Hematopoietic multipotent progenitor cell treated with erythropoietin and hydrocortisone succinate and interleukin-3 and kit ligand, for 4 days (in vitro differentiated cells): ENCODE data around the gene IFT88.

Source experiments
- DNase-seq: peaks from one replicate; pipeline ENCODE4 v3.0.0-alpha.2; 2015

Gene IFT88

DNA sequence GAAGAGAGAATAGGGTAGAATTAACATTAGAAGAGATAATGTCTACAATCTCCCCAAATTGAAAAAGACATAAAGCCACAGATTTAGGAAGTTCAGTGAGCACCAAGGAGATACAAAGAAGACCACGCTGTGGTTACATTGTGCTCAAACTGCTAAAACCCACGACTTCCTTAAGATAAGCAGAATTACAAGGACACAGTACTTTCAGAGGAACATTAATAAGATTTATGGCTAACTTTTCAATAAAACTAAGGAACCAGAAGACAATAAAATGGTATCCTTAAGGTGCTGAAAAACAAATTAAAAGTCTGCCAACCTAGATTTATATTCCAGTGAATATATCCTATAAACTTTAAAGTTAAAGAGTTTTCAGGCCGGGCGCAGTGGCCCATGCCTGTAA lies 129.1 kb downstream of the IFT88 start:
- peak; percentile 77 for DNase-seq

DNA sequence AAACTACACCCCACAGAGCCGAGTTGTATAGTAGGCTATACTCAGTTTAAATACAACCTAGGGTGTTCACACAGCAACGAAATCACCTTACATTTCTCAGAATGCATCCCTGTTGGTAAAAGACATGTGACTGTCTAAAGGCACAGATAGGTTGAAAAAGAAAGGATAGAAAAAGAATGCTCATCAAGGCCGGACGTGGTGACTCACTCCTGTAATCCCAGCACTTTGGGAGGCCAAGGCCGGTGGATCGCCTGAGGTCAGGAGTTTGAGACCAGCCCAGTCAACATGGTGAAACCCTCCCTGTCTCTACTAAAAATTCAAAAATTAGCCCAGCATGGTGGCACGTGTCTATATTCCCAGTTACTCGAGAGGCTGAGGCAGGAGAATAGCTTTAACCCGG lies 132.8 kb downstream of the IFT88 start:
- no peak for DNase-seq

DNA sequence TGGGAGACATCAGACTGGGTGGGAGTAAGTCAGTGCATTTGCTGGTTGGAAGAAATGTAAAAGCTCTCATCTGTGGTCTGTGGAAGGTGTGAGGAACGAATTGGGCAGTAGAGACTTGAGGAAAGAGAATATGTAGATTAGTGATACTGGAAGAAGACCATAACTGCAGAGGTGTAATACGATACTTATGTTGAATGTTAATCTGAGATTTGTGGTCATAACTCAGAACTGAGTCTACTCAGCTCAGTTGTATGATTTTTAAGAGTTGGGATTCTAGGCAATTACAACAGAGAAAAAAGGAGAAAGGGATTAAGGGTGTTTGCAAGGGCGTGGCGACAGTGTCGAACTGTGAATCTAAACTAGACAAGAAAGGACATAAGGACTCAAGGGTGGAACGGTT lies 133.3 kb downstream of the IFT88 start:
- DNase-seq, result no peak

DNA sequence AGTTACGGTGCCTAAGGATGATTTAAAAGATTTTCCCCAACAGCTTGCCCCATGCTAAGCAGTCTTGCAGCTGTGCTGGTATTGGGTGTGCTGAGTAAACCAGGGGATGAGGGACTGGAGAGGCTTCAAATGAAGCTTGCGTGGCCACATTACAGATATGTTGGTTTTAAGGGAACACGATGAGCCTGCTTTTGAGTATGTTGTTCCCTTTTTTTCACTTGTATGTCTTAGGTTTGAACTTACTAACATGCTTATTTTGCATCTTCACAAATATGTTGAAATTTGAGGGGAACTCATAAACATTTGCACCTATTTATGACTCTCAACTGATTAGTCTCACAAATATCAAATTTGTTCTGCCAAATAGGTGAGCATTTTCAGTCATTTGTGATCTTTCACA lies 134.5 kb downstream of the IFT88 start:
- DNase-seq, result no peak

DNA sequence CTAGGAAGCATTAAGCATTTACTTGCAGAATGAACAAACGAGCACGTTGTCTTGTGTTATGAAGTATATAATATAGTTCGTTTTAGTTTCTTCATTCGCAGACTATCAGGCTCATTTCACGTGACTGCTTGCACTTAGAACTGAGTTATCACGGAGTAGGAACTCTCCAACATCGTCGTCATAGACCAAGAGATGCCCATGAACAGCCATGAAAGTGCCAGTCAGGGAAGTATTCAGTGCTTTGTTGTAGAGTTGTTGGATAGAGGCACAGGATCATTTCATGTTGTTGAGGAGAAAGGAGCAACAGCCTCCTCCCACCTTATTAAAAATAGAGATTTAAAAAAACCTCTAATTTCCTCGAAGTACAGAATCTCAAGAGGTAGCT lies 135.6 kb downstream of the IFT88 start:
- peak; percentile 51 for DNase-seq

DNA sequence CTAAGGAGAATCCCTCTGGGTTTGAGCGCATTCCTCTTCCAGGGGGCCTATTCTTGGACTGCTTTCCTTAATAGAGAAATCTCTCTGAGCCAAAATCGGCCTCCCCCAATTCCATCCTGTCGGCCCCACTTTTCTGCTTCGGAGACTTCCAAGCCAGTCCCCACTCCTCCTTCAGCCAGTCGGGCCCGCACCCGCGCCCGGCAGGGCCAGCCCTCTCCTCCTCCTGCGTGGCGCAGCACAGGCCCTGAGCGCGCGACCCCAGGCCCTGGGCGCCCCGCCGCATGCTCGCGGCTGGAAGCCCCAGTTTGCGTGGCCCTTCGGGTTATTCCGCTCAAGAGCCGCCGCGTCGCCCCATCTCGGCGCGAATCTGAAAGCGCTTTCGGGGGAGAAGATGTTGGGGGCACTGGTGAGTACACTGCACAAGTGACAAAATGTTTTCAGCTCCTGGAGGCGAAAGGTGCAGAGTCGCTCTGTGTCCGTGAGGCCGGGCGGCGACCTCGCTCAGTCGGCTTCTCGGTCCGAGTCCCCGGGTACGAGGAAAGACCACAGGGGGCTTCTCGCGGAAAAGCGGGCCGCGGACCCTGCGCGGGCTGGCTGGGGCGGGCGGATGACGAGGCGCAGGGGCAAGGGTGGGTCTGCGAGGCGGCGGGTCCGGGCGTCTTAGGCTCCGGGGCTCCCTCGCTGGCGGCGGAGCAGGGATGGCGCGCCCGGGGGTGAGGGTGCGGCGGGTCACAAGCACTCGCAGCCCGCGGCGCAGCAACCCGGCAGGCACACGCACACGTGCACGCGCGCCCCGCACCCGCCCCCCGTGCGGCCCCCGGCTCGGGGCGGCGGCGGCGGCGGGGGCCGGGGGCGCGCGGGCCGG lies 136.2 kb downstream of the IFT88 start, which contains the start of gene IL17D:
Gene IL17D (plus strand): TSS at position 785 of the 865 bp plus-strand sequence. CDS start 303 bp downstream, outside the sequence.
- peak; percentile 65 for DNase-seq

DNA sequence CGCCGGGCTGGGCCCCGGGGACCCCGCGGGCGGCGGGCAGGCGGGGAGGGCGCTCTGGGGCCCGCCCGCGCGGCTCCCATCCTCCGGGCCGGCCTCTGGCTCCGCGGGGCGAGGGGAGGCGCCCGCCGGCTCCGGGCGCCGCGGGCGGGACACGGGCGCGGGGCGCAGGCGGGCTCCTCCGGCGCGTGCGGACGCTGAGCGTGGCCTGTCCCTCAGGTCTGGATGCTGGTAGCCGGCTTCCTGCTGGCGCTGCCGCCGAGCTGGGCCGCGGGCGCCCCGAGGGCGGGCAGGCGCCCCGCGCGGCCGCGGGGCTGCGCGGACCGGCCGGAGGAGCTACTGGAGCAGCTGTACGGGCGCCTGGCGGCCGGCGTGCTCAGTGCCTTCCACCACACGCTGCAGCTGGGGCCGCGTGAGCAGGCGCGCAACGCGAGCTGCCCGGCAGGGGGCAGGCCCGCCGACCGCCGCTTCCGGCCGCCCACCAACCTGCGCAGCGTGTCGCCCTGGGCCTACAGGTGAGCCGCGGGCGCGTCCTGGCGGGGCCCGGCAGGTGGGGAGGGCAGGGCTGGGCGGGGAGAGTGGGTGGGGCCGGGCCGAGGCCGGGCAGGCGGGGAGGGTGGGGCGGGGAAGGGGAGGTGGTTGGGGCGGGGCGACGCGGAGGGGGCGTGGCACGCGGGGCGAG lies 137.0 kb downstream of the IFT88 start:
- DNase-seq, result peak; percentile 91

DNA sequence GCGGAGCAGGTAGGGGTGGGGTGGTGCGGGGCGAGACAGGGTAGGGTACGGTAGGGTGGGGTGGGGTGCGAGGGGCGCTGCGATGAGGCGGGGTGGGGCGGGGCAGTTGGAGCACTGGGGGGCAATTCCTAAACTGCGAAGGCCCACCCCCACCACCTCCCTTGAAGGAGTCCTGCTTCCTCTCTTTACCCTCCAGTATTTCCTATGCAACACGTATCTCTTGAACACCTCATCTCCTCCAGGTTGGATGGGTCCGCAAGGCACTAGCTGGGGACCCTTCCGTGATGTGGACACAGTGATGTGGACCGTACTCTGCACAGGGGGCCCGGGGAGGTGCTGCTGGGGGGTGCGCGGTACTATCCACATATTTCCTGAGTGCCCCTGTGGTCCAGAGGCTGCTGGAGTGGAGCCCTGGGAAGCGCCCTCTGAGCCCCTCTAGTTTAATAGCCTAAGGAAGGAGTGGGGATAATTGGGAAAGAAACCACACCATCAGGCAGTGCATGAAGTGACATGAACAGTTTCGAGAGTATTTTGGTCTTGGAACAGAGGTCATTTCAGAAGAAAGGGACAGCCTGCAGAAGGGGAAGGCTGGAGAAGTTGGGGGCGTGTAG lies 137.6 kb downstream of the IFT88 start:
- DNase-seq, result no peak

DNA sequence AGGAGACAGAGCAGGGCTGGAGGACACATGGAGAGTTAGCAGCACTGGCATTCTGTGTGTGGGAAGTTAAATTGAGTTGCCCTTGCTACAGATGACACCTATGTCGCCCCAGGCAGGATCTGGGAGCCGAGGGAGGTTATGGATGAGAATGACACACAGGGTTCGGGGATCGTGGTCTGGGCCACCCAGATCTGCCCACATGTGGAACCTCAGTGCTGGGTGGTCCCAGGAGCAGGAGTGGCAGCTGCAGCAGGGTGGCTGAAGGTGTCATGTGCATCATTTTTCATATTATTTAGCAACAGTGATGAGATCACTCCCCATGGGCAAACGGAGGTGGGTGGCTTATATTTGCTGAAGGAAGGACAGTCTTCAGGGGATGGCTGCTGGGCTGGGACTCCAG lies 139.7 kb downstream of the IFT88 start:
- no peak for DNase-seq

DNA sequence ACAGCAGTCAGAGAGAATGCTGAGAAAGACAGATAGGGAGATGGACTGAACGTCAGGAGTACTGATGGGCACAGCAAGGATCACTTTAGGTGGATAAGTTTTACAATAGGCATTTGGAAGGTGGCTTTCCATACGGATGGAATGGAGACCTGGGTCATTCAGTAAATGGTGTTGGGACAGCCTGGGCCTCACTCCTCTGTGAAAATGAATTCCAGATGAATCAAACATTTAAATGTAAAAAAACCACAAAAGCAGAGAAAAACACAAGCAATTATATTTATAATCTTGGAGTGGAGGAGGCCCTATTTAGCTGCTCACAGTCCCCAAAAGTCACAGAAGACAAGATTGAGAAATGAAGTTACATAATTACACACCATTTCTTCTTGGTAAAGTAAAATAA lies 141.3 kb downstream of the IFT88 start:
- no peak for DNase-seq

DNA sequence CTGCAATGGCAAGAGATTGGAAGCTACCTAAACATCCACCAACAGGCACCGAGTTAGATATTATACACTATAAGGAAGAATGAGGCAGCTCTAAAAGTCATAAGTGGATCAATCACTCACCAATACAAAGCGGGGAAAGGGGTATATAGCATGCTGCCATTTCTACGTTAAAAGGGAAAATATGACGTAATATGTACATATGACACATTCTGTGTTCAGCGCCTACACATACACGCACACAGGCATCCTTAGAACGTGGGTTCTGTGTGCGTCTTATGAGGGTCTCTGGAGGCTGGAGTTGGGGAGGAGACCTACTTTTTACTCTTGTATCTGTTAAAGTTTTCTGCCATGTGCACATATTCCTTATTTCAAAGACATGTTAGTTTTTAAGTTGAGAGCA lies 142.4 kb downstream of the IFT88 start:
- DNase-seq, result no peak

DNA sequence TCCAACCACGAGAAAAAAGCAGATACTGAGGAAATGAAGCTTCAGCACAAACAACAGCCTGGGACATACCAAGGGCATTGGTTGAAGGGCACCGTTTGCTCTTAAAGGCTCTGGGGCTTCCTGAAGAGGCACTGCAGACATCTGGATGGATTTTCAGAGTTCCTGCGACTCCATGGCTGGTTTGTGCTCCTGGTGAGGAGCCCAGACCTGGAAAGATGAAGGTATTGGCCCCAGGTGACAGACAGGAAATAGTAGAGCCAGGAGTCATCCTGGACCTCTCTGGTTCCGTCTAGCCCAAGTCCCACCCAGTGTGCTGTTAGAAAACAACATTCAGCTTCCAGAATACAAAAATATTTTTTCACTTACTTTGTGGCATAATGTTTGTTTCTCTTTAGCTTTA lies 142.8 kb downstream of the IFT88 start:
- DNase-seq, result no peak

DNA sequence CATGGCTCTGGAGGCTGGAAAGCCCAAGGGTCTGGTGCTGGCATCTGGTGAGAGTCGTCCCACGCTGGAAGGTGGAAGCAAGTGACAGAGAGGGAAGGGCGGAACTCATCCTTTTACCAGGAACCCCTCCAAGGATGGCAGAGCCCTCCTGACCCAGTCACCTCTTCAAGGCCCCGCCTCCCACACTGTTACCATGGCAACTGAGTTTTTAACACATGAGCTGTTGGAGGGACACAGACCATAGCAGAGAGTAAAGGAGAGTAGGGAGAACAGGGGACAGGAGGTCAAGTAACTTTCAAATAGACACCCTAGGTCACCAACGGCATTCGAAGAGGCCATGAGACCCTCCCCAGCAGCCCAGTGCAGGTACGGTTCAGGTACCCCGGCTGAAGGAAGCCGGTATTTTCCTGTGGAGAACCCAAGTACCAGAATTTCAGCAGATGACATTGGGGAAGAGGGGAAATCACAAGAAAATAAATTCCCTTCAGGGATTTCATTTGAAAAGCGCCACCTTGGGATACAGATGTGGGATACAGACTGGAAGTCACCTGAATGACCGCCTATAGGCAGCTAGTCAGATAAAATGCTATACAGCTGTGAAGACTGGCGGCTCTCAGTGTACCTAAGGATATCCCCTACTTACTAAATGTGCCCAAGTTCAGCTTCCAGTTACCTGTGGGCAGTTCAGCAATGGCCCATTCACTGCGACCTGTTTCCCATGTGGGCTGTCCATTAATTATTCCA lies 144.5 kb downstream of the IFT88 start:
- peak; percentile 51 for DNase-seq

DNA sequence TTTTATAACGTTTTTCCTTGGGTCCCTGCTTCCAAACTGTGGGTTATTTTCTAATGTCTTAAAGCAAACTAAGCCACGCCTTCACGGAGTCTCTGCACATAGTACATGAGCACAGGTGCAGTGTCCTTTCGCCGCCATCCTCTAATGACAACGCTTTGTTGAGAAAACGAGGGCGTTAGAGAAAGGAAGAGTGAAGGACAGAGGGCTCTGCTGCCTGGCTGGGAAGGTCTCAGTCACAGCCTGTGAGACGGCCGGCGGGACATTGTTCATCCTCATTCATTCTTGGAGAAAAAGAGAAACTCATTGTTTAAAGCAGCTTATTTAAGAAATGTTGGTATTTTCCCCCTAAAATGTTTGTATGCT lies 146.0 kb downstream of the IFT88 start:
- DNase-seq, result no peak

DNA sequence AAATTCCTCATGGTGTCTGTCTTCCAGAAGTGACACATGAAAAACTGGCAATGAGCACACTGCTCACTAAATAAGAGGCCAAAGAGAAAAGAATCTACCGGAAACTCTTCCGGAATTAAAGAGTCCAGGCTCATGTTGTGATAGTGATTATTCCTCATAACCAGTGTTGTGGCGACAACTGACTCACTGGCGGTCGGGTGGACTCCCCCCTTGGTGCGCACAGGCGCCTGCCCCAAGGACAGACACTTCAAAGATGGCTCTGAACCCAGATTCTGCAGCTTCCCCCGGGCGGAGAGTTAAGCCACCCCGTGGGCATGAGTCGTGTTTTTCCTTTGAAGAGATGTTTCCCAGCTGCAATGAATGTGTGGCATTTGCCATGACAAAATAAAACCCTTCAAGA lies 146.8 kb downstream of the IFT88 start:
- DNase-seq, result peak; percentile 27

DNA sequence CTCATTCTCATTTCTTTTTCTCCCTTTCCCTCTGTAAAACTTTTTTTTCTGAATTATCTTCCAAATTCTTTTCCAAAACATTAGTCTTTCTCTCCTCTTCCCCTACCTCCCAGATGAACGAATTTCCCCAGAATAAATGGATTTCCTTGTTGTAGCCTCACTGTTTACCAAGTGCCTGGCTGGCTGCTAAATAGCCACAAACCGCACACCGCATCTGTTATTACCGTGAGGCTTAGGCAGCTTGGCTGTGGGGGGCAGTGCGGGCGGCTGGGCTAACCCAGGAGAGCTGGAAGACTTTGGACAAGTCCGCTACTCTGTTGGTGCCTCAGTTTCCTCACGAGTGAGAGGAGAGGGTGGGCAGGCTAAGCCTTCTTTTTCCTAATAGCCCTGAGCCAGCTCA lies 147.2 kb downstream of the IFT88 start:
- DNase-seq, result no peak

DNA sequence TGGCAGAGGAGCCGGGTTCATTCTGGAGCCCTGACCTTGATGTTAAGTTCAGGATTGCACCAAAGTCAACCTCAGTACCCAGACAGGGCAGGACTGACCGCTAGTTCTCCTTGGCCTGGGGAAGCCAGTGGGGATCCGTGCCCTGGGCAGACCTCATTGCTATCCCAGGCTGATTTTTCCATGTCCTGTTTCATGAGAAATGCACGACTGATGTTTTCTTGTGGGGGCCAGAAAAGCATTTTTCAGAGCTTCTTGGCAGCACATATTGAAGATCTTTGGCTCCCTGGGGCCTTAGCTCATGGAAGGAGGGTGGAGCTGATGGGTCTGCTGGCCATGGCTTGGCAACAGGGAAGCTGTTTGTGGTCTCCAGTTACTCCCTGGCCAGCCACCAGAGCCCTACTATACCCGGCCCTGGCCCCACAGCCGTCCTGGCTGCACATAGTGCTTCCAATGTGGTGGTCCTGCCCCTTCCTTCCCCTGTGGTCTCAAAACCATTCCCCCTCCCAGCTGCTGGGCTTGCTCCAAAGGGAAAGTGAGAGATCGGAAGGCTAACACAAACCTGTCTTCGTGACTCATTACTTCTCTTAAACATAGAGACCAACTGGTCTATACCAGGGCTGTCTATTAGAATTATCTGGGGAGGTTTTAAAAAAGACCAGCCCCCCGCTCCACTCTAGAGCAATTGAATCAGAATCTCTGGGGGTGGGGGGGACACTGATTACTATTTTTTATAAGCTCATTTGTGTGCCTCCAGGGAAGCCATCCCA lies 147.8 kb downstream of the IFT88 start:
- DNase-seq, result no peak

DNA sequence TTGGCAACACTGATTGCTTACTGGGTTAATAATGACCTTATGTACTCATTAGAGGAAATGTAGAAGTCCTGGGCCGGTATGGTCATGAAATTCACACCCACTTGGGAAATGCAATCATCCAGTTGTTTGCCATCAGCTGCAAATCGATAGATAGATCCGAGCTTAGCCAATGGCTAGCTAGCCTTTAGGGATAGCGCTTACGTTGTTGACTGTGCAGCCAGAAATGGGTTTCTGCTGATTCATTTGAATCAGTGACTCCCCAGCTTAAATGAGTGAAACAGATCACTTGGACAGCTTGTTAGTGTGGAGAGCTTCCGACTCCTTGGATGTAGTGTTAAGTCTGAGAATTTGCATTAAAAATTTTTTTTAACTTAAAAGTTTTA lies 148.4 kb downstream of the IFT88 start:
- DNase-seq, result no peak

DNA sequence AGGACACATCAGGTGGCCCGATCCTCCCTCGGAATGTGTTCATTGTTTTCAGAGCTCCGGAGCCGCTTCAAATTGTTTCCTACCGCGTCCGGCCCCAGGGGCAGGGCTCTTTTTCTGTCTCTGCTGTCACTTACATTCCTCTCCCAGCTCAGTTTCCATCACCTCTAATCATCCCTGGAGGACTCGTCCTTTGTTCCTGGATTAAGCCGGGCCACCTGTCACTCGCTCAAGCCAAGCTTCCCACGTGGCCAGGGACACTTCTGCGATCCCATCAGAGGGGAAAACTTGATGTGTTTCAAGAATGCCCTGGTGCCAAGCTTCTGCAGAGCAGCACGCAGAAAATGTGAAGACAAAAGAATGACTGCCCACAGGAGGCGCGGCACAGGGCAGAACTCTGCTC lies 150.0 kb downstream of the IFT88 start:
- no peak for DNase-seq

DNA sequence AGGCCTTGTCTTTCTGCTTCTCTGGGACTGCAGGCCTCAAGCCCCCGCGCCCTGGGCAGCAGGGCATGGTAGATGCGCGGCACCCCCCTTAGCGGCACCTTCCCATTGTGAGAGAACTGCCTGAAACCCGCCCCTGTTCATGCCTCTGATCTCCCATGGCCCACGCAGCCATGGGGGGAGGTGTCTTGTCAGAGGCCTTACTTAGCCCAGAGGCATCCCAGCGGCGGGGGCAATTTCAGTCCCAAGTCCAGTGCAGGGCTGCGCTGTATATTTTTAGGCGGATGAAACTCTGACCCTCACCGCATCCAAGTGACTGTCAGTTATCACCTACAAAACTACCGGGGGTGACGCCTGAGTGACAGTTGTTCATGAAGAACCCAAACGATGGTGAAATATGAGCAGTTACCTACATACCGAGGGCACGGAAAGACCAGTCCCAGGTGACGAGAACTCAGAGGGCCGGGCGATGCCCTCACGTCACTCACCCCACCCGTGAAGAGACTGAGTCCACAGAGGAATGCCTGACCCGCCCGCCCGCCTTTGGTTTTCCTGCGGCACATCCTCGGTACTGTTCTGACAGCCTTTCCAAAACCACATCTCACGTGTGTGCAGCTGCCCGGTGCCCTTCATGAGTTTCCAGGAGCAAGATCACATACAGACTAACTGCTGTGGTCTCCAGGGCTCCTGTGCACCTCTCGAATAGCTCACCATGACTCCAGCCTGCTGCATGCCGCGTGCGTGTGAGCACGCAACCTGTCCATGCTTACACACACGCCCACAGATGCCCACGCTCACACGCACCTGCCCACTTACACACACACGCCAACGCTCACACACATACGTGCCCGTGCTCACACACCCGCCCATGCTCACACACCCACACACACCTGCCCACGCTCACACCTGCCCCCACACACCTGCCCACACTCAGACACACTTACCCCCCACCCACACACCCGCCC lies 150.9 kb downstream of the IFT88 start:
- DNase-seq, result no peak

DNA sequence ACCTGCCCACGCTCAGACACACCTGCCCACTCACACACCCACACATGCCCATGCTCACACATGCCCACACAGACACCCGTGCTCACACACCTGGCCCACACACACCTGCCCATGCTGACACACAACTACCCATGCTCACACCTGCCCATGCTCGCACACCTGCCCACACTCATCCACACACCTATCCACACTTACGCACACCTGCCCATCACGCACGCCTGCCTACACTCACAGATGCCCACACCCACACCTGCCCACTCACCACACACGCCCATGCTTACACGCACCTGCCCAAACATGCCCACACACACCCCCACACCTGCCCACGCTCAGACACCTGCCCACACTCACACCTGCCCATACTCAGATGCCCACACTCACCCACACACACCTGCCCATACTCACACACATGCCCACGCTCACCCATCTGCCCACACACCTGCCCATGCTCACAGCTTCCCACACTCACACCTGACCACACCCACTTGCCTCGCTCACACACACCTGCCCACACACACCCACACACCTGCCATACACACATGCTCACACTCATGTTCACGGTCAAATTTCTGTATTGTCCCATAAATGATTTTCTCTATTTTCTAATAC lies 152.1 kb downstream of the IFT88 start:
- no peak for DNase-seq
